Embryonic facial prominence (tissue), 1 donor: Measurements from ENCODE around the gene ECHS1.
"Not testable (repeated sequence)": the region's sequence is repeated elsewhere in the genome, so short reads cannot be mapped to it uniquely, and the experiment has no call there.

Experiments used
- DNase-seq: peaks from one replicate; pipeline ENCODE4 v3.0.0-alpha.2; 2016; ENCODE audit errors: extremely low spot score

ECHS1 gene

DNA sequence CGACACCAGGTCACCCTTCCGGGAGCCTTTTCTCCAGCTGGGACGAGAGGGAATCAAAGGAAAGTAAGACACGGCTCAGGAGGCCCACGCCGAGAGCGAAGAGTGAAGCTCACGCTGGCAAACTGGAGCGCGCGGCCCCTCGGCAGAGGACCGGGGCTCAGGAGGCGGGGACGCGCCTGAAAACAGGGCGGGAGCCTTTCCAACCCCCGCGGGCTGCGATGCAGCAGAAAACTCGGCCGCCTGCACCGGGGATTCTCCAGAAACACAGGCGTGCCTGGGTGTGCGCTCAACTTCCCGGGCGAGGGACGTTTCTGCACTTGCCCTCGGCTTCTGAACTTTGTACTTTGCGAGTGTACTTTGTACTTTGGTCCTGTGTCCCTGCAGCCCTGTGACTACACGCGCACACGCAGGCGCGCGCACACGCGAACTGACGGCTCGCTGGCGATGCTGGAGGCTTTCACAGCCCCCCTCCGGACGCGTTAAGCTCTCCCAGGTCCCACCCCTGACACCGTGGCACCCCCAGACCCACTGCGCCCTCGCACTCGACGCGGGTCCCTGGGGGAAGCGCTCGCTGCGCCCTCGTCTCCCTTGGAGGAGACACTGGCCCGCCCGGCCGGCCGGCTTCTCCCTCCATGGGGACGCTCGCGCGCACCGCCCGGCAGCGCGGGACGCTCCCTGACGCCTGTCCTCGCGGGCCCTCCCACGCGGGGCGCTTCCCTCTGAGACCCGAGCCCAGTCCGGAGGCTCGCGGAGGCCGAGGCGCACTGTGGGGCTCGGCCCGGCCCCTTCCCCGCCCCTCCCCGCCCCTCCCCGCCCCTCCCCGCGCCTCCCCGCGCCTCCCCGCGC is 5.3 kb upstream of the ECHS1 start:
- DNase-seq = no peak

DNA sequence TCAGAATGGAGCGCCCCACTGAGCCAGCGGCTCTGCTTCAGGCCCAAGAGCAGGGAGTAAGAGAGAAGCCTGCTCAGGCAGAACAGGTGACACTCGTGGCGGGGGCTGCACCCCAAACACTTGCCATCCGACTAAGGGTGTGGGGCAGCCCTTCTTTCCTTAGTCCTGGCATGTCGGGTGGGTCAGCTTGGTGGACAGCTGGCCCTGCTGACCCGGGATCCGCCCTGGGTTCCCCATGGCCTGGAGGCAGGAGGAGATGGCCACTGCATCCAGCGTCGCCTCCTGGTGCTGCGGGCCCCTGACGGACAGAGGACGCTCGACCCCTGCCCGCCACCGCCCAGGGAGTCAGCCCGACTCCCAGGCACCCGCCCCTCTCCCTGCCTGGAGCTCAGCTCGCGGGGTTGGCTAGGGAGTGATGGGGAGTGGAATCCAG is 4.7 kb upstream of the ECHS1 start:
- no peak for DNase-seq

DNA sequence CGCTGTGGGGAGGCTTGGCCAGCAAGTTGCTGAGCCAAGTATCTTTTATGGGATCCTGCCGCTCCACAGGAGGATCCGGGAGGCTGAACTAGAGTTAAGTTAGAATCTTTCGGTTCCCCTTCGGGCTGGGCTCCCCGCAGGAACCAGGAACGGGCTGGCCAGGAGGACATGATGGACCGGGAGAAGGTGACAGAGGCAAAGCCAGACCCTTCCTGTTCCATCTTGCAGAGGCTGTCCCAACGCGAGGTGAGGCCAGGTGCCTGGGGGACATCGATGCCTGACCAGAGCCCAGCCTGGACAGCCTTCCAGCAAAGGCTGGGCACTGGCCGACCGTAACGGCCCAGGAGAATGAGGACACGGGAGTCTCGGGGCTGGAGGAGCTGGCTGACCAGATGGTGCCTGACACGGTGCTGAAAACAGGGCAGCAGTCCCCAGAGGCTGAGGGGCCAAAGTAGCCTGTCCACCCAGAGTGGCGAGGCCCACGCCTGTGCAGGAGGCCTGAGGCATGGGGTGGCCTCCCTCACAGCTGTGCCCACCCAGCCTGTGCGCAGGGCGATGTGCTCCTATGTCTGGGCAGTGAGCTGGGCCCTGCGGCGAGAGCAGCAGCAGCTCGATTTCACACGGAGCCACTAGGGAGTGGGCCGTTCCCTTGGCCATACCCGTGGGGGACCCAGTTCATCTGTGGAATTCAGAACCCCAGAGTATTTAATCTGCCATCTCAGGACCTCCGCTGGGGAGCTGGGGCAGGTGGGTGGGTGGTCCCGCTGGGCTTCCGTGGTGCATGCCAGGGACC is 4.1 kb upstream of the ECHS1 start:
- no peak for DNase-seq

DNA sequence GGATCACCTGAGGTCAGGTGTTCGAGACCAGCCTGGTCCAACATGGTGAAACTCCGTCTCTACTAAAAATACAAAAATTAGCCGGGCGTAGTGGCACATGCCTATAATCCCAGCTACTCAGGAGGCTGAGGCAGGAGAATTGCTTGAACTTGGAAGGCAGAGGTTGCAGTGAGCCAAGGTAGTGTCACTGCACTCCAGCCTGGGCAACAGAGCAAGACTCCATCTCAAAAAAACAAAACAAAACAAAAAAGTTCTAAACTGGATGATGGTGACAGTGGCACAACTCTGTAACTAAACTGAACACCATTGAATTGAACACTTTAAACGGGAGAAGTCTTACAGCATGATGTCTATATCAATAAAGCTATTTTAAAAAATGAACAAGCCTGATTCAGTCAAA is 3.0 kb upstream of the ECHS1 start:
- DNase-seq = not testable (repeated sequence)

DNA sequence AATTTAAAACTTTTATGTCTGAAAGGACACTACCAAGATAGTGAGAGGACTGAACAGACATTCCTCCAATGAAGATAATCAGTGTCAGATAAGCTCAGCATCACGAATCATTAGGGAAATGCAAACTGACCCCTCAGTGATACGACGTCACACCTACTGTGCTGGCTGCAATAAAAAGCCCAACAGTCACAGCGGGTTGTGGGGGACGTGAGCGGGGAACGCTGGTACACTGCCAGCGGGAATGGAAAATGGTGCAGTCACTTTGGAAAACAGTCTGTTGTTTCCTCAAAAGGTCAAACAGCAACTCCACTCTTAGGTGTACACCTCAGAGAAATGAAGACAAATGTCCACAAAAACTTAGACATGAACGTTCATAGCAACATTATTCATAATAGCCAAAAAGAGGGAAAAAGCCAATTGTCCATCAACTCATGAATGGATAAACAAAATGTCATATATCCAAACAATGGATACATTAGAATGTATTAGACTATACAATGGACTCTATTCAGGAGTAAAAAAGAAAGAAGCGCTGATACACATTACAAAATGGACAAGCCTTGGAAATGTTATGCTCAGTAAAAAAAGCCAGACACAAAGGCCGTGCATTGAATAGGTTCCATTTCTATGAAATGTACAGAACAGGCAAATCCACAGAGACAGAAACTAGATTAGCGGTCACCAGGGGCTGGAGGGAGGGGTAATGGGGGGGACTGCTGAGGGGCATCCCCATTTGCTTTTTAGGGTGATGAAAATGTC is 2.4 kb upstream of the ECHS1 start:
- DNase-seq = no peak

DNA sequence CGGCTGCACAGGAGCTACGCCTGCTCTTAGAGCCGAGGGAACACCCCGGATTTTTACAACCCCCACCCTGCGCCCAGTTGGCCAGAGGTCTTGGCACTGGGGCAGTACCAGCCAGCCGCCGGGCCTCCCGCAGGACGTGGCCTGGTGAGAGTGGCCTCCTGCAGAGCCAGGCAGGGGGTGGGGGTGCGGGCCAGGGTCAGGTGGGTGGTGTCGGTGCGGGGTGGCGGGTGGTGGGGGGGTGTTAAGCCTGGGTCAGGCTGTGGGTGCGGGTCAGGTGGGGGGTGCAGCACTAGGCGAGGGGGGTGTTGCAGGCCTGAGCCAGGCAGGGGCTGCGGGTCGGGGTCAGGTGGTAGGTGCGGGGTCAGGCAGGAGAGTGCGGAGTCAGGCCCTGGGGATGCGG is 647 bp downstream of the ECHS1 start:
- DNase-seq = no peak

DNA sequence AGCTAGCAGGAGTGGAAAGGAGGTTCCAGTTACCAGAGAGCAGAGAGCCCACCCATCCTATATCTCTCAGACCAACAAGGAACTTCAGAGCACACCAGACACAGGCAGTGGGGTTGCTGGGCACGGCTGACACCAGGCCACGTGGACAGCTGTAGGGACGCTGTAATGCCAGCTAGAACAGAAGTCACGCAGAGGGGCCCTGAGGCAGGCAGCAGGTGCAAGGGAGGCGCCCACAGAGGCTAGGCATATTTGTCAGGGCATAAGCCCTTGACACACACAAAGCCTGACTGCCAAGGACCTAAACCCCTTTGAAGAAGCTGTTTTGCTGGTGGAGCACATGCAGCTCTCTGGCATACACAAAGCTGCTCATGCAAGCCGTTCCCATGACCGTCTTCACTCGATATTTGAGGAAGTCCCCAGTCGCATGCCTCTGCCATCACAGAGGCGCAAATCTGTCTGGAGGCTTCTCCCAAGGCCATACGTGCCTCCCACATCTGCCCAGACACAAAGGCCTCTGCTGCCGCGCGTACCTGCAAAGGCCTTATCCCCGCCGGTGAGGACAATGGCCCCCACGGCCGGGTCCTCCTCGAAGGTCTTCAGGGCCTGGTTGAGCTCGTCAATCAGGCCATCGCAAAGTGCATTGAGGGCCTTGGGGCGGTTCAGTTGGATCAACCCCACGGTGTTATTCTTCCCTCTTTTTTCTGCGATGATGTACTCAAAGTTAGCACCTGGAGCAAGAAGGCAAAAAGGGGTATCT is 2.9 kb downstream of the ECHS1 start:
- DNase-seq = no peak

DNA sequence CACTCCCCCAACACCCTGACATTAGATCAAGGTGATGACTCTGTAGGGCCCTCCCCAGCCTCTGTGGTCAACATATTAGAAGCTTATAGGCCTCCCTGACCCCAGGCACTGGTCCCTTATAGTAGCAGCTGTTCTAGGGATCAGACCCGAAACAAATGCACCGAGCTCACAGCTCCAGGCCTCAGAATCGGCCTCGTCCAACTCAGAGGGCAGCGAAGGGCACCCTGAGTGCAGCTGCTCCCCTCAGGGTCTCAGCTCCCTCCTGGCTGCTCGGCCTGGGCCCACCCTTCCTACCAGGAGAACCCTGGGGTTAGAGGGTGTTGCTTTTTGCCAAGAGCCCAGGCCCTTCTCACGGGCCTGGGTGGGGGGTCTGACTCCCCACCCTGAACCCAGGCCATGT is 5.0 kb downstream of the ECHS1 start:
- no peak for DNase-seq

DNA sequence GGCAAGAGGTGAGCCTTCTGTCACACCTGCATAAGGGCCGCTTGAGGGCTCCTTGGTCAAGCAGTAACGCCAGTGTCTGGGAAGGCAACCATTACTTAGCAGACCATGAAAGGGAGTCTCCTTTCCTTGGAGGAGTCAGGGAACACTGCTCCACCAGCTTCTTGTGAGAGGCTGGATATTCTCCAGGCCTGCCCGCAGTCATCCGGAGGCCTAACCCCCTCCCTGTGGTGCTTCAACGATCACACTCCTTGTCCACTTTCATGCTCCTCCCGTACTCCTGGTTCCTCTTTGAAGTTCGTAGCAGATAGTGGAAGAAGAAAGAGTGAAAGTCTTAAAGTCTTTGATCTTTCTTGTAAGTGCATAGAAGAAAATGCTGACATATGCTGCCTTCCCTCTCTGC is 5.7 kb downstream of the ECHS1 start:
- DNase-seq = not testable (repeated sequence)

DNA sequence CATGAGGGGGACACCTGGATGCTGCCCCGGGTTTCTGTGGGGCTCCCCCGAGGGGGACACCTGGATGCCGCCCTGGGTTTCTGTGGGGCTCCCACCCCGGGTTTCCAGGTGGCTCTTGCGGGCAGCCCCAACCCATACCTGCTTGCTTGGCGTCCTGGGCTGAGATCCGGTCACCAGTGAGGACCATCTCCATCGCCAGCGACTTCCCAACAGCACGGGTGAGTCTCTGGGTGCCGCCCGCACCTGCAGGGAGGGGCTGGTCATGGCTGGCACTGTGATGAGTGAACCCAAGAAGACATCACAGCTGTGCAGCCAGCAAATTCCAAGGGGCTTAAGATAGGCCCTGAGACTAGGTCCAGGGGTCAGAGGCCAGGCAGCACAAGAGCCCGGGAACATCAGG is 6.4 kb downstream of the ECHS1 start:
- DNase-seq = no peak

DNA sequence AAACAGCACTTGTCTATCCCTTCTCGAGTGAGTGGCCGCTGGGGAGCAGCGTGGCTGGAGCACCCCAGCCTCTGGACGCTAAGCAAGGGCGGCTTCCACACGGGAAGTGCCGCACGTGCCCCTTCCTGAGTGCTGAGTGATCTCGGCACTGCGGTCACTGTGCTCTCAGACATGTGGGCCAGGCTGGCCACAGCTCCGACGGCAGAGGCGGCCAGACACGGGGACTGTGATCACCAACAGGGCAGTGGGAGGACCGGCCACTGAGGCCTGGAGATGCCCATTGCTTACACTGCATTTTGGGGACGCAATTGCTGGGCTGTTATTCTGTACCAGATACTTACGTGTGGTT is 7.0 kb downstream of the ECHS1 start:
- DNase-seq = no peak

DNA sequence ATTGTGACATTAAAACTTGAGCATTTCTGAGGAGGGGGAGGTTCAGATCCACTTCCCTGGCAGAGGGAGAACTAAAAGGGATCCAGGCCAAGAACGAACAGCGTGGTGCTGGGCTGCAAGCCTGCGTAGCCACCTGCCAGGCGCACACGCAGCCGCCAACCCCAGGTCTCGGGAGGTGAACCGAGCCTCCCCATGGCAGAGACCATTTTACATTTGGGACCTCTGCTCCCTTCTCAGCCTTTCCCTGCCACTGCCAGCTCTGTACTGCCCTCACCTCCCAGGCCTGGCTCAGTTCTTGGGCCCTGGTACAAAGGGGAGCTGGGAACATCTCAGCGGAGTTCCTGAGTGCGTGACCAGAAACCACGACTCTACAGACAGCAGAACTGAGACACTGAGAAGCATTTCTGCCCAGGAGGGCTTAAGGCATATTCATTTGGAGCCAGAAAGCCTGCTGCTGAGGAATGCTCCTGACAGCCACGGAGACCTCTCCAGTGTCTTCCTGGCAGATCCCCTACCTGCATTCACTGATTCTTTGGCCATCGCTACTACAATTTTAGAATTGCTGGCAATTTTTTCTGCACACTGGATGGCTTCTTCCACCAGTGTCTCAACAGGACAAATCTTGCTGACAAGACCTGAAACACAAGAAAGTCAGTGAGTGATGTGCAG is 7.6 kb downstream of the ECHS1 start:
- DNase-seq = no peak

DNA sequence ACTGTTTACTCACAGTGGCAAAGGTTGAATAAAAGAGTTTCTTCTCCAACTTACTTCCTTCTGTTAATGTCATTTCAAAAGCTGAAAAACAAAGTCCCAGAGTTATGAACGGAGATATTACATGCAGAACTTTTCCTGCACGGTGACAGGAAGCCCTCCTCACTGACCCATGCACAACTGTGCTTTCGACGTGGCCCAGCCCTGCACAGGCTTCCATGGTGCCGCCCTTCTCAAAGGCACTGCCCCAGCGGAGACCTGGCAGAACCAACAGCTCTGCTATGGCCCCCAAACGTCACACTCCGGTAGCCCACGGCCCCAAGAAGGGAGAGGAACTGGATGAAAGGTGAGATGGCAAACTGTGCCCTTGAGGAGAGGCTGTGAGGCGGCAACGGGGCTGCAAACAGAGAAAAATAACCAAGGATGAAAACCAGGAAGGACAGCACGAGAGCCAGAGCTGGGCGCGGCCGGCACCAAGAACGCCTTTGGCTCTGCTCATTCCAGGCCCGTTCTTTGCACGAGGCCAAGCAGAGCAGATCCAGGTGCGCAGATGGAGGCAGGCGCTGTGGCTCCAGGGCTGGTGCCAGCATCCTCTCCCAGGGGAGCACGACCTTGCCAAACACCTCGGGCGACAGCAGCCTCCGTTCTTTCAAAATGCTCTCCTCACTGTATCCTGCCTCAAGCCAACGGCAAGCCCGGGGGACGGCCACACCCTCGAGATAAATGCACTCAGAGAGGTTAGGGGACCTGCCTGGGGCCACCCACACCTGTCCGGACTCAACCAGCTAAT is 8.3 kb downstream of the ECHS1 start:
- DNase-seq = no peak

DNA sequence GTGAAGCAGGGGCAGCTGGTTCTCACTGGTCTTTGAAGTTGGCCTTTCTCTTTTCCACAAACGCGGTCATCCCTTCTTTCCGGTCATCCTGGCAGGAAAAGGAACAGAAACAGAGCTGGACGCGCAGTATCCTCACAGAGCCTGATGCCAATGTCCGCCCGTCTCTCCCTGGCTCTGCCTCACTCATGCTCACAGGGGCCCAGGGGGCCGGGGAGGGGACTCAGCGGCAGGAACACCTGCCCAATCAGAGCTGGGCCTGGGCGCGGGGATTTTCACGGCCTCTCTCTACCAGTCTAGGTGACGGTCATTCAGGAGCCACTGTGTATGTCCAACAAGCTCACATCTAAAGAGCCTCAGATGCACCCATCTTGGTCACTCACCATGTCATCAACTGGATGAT is 10.3 kb downstream of the ECHS1 start:
- DNase-seq = no peak

DNA sequence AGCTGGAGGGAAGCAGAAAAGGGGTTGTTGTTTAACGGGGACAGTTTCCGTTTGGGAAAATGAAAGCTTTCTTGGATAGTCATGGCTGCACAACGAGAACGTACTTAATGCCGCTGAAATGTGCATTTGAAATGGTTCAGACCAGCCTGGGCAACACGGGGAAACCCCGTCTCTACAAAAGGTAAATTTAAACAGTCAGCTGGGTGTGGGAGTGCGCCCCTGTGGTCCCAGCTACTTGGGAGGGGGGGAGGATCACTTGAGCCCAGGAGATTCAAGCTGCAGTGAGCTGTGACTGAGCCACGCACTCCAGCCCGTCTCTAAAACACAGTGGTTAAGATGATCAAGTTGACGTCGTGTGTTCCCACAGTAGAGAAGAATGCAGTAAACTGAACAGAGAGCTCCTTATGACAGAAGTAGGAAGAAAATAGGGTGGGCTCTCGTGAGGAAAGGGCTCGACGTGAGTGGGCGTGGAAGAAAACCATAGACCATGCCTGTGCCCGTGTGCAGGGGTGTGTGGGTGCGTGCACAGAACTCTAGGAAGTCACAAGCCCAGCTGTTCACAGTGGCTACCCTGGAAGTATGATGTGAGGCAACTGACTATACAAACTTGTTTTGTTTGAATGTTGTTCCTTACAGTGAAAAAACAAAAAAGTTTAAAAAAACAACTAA is 11.2 kb downstream of the ECHS1 start:
- no peak for DNase-seq

DNA sequence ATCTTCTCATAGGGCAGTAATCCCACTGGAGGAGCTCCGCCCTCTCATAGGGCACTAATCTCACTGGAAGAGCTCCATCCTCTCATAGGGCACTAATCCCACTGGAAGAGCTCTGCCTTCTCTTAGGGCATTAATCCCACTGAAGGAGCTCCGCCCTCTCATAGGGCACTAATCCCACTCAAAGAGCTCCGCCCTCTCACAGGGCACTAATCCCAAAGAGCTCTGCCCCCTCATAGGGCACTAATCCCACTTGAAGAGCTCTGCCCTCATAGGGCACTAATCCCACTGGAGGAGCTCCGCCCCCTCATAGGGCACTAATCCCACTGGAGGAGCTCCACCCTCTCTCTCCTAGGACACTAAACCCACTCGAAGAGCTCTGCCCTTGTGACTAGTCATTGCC is 11.9 kb downstream of the ECHS1 start:
- DNase-seq = no peak

DNA sequence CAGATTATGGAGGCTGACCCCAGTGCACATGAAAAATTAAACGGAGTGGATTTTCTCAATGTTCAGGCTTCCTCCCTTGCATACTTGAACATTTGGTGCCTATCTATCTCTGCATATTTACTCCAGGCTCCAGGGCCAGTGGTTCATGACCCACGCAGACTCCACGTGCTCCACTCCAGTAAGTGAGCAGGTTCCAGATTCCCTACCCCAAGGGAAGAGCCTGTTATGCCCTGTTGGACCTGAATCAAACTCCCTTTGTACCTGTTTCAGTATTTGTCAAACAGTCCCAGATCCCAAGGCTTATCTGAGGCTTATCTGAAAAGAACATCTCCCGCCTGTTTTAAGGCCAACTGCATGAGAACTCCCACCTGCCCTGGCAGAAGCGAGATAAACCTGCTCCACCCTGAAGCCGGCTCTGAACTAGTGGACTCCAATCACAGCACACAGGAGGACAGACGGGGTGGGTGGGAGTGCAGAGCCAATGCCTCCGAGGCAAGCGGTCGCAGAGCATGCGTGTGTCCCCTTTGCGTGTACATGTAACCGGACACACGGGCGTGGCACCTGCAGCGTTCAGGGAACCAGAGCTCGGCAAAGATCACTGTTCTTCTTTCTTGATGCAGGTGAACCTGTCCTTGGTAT is 13.1 kb downstream of the ECHS1 start:
- no peak for DNase-seq

DNA sequence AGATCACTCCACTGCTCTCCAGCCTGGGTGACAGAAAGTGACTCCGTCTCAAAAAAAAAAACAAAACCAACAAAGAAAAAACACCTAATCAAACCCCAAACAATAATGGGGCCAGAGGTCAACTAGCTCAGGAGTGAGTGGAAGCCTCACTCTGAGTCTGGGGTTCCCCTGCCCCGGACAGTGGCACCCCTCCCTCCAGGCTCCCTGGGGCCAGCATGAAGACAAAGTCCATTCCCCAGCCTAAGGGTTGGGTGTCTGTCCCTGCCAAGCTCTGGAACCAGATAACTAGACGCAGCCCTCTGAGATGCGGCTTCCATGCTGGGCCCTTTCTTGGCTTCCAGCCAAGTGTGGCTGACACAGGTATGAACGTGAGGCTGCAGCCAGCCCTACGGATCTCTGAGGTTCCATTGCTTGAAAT is 13.6 kb downstream of the ECHS1 start:
- DNase-seq = no peak

DNA sequence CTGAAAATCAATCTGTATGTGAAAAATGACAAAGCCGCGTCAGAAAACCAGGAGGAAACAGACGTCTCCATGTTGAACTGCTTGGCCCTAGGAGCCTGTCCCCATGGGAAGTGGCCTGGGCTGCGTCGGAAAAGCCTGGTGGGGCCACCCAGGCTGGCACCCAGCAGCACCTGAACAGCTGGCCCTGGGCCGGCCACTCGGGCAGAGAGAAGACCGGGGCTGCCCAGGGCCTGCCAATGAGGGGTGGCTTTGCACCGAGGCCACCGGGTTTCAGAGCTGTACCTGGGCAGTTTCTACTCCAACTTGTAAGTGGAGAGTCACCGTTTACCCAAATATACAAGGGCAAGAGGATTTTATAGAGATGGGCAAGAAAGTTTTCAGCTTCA is 14.2 kb downstream of the ECHS1 start:
- DNase-seq = no peak
